NCI-H1048 (cell line): ENCODE data around the gene HEBP2.
"Not testable (repeated sequence)": the region's sequence is repeated elsewhere in the genome, so short reads cannot be mapped to it uniquely, and the experiment has no call there.

Source experiments
- DNase-seq: peaks from one replicate; lab custom pipeline; 2025; lab: John Stamatoyannopoulos, UW

Gene HEBP2

DNA sequence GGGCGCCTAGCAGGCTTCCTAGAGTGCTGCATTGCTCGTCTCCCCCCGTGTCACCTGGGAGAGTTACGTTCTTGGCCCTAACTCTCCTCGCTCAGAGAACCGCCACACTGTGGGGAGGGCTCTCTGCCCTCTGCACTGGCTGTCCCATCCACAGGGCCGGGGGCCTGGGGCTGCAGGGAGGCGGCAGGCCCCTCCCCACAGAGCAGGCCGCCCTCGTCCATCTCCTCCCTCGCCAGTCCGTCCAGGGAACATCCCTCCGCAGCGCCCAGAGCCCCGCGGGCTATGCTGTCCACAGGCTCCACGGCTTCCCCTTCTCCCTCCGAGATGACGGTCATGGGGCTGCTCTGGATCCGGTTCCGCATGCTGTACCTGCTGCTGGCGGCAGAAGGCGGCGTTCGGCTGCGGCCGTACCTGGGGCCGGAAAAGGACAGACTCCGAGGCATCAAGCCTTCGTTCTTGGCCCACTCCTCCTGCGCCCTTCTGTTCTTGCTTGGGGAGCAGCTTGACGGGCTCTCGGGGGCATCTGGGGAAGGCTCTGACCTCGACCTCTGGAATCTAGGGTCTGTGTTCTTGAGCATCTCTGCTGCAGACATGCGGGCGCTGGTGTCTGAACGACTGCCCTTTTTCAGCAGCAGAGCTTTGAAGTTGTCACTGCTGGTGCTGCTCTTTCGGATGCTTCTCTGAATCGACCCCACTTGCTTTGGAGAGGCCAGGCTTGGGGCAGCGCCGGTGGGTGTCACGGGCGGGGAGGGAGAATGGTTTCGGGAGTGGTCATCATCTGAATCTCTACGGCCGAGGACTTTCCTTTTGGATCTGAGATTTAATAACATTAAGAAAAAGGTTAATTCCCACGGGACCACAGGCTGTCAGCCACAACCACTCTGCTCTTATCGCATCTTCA lies 20.2 kb downstream of the HEBP2 start:
- DNase-seq, result no peak

DNA sequence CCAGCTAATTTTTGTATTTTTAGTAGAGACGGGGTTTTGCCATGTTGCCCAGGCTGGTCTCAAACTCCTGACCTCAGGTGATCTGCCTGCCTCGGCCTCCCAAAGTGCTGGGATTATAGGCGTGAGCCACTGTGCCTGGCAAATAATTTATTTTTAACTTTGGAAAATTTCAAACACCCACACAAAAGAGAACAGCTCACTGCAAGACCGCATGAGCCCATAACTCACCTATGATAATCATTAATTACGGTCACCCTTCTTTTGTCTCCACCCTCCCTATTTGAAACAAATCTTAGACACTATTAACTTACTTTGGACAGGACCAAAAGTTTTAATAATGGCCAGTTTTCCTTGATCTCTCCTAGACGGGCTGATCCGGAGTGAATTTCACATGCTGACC lies 21.2 kb downstream of the HEBP2 start:
- not testable (repeated sequence) for DNase-seq

DNA sequence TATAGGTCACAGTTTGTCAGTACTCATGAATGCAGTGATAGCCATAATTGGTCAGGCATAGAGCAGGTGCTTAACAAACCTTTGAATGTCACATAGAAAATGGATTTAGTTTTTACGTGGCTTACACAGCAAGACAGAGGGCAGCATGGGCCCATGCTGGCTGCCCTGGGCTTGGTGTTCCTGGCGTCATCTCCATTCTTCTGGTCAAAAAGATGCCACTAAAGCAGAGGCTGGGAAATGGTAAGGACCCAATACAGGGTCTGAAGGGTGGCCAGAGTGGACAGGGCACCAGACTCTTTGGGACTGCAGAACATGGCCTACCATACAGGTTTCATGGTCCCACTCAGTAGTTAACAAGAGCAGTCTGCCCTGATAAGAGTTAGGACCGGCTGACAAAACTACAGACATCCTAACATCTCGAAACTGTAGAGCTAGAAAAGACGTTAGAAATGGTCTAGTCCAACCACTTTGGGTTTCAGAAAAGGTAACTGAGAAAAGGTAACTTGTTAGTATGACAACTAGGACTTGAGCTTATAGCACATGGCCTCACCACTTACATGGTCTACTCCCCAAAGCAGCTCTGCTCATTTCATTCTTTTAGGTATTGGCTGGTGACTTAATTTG lies 22.6 kb downstream of the HEBP2 start:
- no peak for DNase-seq

DNA sequence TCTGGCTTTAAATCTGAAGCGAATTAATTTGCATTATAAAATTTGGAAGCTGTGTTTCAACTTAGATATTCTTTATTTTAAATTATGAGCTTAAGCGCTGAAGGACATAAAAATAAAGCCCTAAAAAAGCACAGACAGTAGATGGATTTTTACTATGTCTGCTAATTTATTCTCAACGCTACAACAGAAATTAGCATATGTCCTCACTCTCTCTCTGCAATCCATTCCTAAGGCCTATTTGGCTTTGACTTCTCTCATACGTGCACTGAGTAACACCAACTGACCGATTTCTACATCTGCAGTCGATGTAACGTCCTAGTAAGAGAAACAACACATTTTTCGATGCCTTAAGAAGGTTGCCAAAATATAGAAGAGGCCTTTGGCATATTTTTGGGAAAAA lies 23.7 kb downstream of the HEBP2 start:
- DNase-seq, result no peak

DNA sequence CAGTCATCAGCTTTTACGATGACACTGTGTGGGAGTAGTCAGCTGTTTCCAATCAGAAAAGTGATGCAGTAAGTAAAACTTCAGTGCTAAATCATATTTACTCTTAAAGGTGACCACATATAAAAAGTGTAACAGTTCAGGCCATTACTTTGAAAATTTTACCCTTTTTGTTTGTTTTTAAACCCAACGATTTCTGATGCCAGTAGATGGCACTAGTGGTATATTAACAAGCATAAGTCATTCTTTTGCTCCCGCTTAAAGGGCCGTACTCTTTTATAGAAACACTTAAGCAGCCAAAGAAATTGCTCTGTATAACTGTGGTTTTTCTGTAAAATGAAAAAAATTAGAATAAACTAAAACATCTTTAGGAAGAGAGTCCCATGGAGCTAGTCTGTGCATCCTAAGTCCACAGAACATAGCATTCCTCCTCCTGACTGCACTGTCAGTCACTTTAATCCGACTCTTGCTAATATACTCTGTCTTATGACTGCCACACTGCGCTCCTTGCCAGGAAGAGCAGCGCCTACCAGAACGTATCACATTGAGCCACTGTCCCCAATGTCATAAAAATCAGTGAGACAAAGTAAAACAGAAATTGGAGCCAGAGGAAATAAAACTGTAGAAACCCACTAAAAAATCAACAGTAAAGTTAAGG lies 25.0 kb downstream of the HEBP2 start:
- peak; percentile 39 for DNase-seq

DNA sequence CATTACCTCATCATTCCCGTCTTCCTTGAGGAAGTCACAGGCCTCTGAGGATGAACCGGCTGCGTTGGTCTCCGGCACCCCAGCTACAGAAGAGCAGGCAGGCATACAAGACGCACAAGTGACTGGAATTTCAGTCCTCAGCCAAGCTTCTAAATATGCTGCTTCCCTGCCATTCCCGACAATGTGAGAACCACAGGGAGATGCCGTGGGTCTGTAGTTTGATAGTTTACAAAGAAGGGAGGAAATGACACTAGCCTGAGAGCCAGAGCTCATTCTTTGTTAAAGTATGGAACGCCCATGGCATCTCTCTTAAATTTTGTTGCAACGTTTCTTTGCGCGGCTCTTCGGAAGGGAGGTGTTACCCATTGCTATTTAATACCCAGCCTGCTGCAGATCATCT lies 25.7 kb downstream of the HEBP2 start:
- DNase-seq, result no peak

DNA sequence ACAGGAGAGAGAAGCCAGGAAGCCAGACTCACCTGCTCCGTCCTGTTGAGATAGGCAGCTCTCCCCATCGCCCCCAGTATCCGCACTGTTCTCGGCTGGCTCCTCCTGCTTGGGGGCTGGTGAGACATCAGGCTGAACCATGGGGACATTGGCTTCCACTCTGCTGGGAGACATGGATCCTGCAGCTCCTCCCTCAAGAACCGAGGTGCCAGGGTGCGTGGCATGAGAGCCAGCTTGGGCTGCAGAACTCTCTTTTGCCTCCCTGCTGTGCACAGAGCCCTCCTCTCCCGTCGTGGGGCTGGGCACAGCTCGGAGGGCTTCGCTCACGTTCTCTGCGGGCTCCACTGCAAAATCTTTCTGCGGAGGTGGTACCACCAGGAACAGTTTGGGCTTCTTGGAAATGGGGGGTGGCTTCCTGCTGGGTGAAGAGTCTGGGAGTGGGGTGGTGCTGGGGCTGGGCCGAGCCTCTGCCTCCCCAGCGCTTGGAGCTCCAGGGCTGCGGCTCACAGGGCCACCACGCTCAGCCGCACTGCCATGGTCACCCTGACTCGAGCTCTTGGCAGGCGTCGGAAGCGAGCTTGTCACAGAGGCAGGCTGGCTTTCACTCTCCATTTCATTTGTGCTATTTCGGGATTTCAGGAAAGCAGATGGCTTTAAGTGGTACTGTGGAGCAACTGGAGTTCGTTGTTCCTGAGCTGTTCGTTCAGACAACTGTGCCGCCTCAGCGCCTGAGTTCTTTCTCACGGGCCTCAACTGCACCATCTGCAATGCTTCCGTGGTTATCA lies 26.5 kb downstream of the HEBP2 start:
- DNase-seq, result no peak

DNA sequence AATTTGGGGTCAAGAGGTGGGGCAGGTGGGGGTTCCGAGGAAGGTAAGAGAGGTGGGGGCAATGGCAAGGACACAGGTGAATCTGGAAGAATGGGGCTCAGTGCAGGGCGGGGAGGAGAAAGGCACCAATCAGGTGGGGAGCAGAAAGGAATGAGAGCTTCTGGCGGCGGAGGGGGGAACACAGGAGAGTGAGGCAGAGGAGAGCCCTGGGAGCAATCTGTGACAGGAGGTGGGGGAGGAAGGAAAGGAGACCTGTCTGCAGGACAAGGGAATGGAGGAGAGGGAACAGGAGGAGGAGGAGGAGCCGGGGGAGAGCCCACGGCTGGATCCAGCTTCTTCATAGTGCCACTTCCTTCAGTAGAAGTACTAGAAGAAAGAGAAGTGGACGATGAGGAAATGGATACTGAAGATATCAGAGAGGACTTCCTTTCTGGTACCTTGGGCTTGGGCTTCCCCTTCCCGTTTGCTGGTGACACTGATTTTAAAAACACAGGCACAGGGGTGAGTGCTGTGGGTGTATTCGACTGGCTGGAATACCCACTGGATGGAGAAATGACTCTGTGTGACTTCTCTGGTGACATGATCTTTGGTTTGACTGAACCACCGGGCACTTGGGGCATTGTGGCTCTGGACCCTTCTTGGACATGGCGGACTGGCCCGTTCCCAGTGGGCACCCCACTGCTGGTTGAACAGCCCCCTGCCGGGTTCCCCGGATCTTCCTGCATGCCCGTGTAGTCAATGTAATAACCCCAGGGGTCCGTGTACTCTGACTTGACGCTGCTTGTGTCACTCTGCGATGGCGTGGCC lies 27.4 kb downstream of the HEBP2 start:
- DNase-seq, result no peak

DNA sequence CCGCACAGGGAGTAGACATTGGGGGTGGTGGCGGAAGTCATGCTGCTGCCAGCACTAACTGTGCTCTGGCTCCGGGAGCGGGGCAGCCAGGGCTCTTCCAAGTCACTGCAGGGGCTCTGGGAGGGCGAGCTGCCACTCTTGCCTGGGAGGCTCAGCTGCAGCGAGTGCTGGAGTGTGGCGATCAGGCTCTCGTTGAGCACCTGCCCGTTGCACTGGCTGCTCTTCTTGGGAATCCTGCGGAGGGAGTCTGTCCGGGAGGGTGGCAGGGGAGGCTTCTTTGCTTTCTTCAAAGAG lies 28.0 kb downstream of the HEBP2 start:
- no peak for DNase-seq

DNA sequence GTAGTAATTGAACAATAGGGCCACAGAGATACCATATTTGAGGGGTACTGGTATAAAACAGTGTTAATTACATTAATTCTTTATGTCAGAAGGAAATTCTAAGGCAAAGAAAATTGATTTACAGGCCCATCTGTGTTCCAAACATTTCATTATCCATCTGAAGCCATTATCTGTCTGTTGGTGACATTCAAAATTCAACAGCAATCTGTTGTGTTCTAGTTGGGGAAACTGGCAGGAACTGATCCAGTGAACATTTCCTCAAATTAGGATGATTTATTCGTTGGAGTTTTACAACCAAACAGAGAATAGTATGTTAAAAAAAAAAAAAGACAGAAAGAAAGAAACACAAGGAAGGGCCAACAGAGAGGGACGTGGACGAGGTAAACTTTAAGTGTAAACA lies 30.1 kb downstream of the HEBP2 start:
- DNase-seq, result no peak

DNA sequence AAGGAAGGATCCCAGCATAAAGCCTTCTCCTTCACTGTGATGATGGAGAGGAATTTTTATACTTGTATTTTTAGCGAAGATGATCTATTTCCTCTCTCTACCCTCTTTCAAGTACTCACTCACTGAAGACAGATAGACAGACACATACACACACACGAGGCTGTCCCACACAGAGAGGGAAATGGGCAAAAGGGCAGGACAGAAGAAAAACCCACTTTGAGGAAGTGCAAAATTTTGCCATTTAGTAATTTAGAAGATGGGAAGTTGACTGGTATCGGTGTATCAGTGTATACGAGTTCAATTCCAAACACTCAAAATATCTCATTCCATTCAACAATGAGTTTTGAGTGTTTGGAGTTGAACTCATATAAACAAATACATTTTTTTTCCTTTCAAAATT lies 30.9 kb downstream of the HEBP2 start:
- DNase-seq, result no peak

DNA sequence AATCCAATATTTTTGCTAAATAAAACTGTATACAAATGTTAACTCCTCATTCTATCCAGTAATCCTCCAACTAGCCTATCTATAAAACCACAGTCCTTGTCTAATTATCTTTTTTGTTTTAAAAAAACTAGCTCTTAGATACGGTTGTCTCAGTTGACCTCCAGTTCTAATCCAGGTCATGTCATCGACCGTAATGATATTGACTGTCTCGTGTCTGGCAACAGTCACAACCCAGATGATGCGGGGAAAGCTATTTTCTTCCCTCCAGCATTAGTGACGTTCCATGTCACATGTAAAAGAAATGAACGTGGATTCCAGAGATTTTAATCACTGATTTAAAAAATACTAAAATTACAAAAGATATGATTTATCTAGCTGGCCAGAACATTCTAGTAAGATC lies 35.5 kb downstream of the HEBP2 start:
- no peak for DNase-seq

DNA sequence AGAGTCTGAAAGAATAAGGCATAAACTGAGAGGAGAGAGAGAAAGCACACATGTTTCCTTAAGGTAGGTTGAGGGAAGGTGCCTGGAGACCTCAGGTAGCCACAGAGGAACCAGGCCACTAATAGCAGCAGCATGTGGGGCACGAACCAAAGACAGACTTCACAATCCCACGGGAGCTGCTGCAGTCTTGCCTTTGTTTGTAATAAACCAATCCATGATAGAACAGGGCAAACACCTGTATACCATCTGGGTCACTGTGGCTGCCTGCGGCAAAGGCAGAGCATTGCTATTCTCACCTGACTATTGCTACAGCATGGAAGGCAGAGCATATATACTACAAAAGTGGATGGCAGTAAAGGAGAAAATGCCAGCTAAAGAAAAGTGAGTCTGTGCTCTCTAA lies 36.3 kb downstream of the HEBP2 start:
- no peak for DNase-seq

DNA sequence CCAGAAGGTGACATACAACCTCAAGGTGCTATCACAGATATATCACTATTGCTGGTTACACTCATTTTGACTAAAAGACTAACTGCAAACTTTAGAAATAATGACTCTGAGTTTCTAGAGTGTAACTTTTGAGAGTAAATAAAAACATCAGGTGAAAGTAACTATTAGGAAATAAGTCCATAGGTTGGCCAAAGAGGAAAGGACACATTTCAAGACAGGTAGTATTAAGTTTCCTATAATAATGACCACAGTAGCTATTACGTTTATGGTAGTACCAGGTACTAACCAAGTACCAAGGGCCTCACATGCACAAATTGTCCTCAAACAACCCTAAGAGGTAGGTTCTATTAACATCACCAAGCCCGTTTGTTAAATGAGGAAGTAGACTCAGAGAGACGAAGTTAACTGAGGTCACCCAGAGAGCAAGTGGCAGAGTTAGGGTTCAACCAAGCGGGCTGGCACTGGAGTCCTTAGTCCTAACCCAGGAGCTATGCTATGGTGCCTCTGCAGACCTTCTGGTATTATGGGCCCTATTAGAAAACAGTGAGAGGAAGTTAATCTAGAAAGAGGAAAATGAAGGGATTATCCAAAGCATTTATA lies 36.8 kb downstream of the HEBP2 start:
- DNase-seq, result no peak

DNA sequence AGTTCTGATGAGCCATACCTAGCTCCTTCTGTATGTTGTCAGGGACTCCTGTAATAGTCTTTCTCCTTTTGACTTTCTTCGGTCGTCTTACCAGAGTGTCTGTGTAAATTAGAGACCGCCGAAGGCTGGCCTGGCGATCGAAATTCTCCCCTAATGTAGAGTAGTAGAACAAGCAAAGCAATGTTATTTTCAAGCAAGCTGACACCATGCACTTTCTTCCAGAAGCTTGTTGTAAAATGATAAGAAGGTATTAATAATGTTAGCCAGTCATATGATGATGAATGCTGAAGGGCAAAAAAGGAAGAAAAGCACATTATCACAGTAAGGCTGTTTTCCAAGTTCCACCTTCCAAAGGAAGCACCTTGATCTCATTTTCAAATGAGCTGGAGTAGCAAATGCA lies 37.9 kb downstream of the HEBP2 start:
- no peak for DNase-seq

DNA sequence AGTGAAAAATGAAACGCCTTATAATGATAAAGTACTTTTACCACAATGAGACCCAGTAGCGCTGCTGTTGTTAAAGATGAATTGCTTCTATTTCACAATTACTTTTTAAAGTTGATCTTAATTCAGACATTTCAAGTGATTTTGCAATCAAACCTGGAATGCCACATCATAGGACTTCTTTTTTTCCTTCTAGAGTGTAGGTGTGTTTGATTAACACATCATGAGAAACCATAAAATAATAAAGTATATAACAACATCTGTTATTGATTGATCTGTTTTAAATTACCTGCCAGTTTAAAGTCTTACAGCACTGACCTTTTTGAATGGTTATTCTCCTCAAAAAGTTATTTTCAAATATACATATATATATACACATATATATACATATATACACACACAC lies 38.6 kb downstream of the HEBP2 start:
- DNase-seq, result no peak

DNA sequence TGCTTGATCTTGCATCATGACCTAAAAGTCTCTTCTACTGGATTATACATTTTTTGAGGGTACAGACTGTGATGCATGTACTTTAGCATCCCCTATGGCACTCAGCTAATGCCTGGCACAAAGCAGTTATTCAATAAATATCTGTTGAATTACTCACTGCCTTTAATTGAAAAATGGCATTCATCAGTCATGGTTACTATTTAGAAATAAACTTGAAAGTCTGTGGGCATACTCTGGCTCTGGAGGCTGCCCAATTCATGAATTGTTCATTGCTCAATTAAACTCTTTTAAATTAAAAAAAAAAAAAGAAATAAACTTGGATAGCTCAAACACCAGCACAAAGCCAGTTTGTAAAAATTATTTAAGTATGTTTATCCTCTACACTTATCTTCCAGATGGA lies 40.0 kb downstream of the HEBP2 start:
- DNase-seq, result no peak

DNA sequence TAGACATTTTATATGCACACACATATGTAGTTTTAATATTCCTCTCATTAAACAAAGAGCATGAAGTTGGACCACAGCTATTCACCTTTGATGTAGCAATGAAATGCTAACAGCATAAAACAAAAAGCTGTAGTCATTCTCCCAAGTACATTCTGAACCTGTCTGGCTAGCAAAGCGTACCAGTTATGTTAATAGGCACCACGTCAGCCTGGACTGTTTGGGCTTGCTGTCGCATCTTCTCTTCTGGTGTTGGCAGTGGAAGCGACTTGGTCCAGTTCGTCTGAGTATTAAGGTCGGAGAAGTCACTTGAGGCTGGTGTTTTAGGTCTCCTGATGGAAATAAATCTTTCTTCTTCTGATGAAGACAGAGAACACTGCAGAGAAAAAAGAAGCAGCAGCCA lies 42.8 kb downstream of the HEBP2 start:
- DNase-seq, result no peak

DNA sequence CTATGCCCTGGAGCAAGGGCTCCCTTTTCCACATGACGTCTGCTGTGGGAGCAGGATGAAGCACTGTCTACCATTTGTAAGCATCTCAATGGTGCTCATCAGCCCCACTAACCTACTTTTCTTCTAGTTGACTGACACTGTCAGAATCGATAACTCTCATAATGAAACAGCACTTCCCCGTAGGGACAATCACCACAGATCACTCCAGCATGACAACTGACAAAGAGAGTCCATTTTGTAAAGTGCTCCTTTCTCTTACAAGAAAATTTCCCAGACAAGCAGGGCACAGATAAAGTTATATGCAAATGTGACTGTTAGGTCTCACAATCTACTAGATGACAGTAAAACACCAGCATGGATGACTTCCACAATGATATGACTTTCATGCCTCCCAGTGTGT lies 46.4 kb downstream of the HEBP2 start:
- no peak for DNase-seq

DNA sequence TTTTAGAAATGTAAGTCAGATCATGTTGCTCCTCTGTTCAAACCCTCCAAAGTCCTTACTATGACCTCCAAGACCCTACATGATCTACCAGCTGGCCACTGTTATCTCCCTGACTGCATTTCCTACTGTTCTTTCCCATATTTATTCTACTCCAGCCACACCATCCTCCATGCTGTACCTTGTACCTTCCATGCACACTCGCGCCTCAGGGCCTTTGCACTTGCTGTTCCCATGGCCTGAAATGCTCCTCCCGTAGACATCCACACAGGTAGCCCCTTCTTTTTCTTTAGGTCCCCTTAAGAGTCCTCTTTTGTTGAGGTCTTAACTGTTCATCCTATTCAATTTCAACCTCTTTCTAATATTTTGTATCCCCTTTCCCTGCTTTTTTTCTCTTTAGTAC lies 47.0 kb downstream of the HEBP2 start:
- no peak for DNase-seq

DNA sequence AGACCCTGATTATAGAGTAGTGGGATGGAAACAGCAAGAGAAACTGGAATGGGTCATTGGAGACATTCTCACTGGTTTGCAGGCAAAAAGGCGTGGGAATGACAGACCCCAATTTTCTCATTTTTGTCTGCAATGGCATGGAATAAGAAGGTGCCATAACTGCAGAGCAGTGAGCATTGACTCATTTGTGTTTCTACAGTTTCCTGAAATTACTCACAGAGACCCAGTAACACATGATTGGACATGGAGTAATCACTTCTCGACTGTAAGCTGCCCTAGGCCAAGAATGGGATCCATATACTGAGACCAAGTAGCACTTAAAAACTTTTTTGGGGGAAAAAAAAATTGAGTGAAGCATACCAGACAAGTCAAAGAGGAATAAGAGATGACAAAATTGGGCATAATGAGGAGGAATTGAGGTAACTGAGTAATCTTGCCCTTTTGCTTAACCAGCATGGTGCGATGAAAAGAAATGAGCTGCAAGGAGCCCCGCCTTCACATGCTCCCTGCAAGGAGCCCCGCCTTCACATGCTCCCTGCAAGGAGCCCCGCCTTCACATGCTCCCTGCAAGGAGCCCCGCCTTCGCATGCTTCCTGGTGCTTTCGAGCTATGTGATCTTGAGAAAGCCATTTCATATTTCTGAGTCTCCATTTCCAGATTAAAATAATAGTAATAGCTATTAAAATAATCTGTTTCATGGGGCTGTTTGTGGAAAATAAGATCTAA lies 51.1 kb downstream of the HEBP2 start:
- no peak for DNase-seq
